HG02852 (cell line): Measurements from ENCODE around the gene PRSS50.

Experiments
- ATAC-seq: cut with Tn5 transposase; IDR thresholded peaks from one replicate; pipeline ENCODE4 v1.9.1; 2021; ENCODE audit warnings: mild to moderate bottlenecking, moderate library complexity; ENCODE audit not compliant: unreplicated experiment

The PRSS50 gene

GRCh38 chr3:46729038-46729437, 11.4 kb upstream of the PRSS50 start:
- ATAC-seq = no peak

GRCh38 chr3:46725621-46726314, 8.1 kb upstream of the PRSS50 start:
- ATAC-seq = no peak

DNA sequence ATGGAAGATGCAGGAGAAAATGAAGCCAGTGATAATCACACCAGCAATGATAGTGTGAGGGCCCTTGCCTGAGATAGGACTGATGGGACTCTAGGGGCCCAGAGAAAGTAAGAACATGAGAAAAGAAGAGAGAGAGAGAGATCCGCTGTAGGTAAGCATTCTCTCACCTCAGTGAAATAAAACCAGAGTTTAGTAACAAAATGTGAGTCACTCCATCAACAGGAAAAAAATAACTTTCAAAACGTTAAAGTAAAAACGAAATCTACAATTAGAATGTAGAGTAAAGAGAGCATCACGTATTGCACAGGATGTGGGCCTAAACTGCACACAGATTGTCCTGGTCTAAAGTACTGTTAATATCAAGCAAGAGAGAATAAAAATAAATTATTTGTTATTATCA, 6.8 kb upstream of the PRSS50 start:
- no peak for ATAC-seq

GRCh38 chr3:46722443-46722842, 4.8 kb upstream of the PRSS50 start:
- no peak for ATAC-seq

GRCh38 chr3:46721009-46721408, 3.3 kb upstream of the PRSS50 start:
- no peak for ATAC-seq

DNA sequence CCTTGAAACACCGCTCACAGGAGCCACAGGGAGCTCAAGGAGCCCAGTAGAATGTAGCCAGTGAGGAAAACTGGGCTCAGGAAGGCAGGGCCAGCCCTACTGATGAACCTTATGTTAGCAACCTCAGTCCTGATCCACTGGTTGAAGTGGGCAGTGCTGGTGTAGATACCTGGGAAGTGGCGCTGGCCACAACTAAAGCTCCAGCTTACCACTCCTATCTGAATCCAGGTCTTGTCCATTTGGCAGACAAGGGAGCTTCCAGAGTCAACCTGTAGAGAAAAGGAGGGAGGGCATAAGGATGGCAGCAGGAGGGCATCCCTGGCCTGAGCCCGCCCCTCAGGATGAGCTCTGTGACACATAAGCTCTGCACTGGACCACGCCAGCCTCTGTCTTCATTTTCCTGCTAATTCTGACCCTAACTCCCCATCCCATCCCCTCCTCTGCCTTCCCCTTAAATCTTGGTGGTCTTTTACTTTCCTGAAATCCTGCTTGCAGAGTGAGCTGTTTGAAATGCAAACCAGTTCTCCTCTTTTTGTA, 2.1 kb upstream of the PRSS50 start:
- ATAC-seq = no peak

GRCh38 chr3:46719044-46719565, 1.4 kb upstream of the PRSS50 start:
- ATAC-seq = no peak

DNA sequence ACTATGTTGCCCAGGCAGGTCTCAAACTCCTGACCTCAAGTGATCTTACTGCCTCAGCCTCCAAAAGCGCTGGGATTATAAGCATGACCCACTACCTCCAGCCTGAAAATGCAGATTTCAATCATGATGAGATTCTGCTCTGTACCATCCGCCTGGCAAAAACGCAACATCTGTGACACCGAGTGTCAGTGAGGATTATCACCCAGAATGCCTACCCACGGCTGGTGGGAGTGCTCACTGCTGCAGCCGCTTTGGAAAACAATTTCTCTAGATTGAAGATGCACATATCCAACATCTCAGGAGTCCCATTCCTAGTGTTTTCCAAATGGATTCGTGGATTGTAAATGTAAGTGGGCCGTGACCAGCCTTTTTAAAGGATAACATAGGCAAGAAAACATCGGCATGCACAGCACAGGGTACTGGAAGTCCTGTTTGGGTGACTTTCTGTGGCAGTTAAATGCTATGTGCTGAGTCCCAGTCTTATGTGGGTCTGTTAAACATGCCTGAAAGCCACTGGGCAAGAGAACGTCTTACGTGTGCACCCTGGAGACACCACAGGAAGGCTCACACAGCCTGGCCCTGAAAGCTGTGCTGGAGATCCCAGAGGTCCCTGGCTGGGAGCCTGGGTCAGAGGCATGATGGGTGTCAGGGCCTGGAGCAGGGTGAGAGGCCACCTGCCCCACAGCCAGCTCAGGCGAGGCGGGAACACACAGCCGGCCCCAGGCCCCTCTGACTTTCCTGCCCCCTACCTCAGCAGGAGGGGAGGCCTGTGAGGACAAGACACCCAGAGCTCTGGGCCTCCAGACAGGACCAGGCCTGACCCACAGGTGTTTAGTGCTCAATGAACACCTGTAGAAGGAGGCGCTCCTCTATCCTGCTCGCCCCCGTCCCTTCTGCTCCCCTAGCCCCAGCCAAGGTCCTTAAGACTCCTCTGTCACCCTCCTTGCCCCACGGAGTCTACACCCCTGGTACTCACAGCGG, 918 bp downstream of the PRSS50 start:
- no peak for ATAC-seq

DNA sequence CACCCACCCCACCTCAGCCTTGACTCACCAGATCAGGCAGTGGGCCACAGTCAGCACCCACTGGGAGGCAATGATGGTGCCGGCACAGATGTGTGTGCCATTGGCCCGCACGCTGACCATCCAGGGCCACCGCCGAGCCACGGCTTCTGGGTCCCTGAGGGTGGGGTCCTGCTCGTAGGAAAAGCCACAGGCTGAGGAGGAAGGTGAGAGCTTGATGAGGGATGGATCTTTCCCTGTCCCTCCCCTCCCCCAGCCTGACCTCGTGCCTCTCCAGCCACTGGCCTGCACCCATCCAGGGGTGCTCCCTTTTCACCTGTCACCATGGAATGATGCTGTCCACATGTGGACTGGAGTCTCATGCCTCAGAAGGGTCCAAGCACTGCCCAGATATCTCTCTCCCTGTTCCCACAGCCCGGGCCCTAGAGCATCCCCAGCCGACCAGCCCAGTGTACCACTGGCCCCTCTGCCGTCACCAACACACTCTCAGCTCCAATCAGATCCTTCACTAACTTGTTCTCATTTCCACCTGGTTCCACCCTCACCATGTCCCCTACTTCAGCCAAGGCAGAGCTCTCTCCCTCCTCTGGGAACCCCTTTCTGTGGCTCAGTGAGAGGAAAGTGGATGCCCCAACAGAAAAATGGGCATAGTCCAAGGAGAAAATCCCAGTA, 2.0 kb downstream of the PRSS50 start:
- ATAC-seq = no peak

DNA sequence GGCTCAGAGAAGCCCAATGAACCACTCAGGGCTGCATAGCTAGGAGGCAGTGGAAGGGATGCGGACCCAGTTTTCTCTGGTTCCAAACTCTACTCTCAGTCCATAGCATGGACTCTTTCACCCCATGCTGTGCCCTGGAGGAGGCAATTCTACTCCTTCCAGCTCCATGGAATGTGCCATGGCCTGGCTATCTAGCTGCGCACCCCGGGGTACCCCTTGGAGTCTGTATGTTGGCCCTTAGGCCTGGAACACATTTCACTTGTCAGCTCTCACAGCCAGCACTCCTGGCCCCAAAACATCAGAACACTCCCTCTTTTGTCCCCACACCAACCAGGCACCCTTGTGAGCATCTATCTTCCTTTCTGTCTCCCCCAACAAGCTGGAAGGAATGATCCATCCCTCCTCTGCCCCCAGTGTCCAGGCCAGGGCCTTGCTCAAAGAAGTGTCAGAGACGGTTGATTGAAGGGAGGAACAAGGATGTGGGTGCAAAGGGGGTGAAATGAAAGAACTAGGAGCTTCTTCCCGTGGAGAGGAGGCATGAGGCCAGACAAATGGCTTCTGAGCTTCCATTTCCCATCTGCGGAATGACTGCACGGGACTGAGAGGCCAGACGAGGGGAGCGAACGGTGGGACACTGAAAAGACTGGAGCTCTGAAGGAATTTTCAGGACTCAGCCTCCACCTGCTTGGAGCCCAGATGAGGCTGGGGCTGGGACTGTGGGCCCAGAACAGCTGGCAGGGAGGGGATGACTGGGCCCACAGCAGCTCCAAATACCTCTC, 2.8 kb downstream of the PRSS50 start:
- ATAC-seq = no peak

- ATAC-seq = no peak
These were observed 3.6 kb downstream of the PRSS50 start for GRCh38 chr3:46713898-46714552.

DNA sequence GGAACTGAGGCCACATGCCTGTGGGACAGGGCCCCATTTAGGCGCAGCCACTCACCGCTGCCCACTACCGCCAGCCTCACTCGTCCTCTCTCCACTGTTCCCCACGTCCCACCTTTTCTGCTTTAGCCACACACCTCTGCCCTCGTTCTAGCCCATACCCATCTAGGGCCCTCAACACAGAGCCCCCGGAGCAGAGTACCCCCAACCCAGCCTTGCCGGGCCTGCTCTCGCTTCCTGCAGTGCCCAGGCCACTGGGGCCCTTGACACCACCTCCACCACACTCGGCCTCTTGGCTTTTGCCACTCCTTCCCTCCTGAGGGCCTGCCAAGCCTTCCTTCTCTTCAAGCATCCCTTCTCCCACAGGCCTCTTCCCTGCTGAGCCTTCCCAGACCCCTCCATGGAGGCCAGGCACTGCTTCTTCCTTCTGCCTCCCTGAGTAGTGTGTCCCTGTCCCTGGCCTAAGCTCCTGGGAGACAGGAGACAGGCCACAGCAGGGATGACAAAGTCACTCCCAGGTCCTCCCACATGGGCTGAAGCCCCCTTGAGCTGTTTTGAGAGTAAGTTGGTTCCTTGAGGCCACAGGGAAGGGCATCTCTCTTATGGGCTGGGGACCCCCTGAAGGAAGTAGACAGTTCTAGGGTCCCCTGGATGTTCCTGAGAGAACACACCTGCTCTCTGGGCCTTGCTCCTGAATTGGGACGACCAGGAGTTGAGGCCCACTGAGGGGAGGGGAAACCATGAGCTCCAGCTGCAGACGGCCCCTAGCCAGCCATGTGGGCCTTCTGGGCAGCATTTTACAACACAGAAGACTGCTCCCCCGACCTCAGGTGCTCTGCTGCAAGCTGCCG, 4.4 kb downstream of the PRSS50 start:
- no peak for ATAC-seq

DNA sequence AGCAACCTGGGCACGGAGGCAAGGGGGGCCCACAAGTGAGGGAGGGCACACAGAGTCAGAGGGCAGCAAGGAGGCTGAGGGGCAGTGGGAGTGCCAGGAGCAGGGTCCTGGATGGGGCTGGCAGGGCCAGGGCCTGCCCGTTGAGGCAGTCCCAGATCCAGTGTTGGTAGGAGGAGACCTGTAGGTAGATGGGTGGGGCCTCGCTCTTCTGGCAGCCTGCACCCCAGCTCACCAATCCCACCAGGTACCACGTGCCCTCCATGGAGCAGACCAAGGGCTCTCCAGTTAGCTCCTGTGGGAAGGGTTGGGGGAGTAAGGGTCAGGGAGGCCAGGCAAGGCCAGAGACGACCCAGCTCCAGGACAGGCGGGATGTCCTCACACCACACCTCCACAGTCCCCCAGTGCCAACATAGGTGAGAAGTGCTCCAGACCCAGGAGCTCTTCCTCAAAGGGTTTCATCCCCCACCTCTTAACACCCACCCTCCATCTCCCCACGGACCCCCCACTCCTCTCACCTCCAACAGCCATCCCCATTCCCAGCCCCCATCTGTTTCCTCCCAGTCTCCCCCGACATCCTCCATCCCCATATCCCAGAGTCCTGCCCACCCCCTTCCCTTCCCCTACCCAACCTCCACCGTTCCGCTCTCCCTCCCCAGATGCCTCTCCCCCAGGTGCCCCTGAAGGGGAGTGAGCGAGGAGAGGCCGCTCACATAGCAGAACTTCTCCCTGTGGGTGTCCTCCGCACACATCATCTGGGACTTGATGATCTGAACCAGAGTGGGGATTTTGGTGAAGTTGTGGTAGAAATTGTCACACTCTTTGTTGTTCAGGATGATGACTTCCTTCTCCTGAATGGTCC, 5.2 kb downstream of the PRSS50 start:
- no peak for ATAC-seq

DNA sequence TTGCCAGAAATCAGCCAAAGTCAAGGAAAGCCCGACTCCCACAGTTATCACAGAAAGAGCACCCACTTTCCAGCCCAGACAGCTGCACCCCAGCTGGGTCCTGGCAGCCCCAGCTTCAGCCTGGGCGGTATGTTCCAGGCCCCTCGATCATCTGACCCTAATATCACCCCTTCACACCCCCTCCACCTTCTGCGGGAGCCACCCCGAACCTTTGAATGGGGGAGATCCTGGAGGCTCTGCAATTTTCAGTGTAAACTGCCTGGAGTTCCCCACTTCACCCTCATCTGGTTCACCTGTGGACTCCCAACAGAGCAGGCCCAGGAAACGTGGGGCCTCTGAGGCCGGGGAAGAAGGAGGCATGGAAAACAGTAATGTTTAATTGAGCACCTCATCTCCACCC, 5.9 kb downstream of the PRSS50 start:
- no peak for ATAC-seq

- ATAC-seq = no peak
These were observed 6.4 kb downstream of the PRSS50 start for GRCh38 chr3:46711305-46711704.

- no peak for ATAC-seq
These were observed 6.9 kb downstream of the PRSS50 start for GRCh38 chr3:46710671-46711295.

DNA sequence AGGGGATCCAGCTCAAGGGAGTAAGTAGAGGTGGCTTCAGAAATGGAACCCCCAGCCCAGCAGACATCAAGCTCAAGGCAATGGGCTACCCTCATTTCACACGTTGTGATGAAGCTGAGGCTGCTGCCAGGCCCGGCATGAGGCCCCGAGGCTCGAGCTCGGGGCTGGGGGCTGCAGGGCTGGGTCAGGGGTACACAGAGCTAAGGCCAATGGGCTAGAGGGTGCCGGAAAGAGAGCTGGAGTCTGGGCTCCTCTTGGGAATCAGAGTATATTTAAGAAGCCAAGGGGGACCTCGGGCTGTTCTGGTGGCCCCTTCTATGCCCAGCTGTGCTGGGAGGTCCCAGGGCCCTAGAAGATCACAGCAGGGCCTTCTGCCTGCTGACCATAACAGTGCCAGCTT, 7.4 kb downstream of the PRSS50 start:
- no peak for ATAC-seq

DNA sequence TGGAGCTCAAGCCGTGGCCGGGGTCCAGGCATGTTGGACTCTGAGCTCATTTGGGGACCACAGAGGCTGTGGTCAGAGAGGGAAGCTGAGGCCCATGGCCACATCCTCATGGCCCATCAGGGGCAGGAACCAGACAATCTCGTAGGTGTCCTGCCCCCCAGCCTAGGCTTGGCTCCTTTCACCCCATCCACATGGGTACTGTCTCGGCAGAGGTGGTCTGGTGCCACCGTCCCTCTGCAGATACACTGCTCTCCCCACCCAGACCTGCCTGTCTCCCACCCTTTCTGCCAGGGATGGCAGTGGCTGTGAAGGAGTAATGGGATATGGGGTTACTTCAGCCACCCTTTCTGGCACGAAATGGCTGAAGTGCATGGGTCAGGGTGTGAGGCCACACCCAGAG, 7.9 kb downstream of the PRSS50 start:
- ATAC-seq = no peak
